Upper lobe of right lung (tissue), 1 donor: ENCODE results near the gene LRRC74A. TPM values are rescaled to one million over a fixed set of nuclear protein-coding genes. Genes with fewer than 3 reads are reported as not detected.
"Not testable (repeated sequence)": the region's sequence is repeated elsewhere in the genome, so short reads cannot be mapped to it uniquely, and the experiment has no call there.

ENCODE experiments used
- ATAC-seq: fragments of 200-7000 bp; cut with Tn5 transposase; one replicate; pipeline ENCODE4 v1.9.1; 2020; ENCODE audit warnings: mild to moderate bottlenecking, moderate library complexity
- DNase-seq: peaks from one replicate; pipeline ENCODE4 v3.0.0-alpha.2; 2020
- H3K27ac ChIP-seq: fragments of 200-600 bp; one replicate; pipeline ENCODE4 v1.8.0; 2022
- H3K27me3 ChIP-seq: fragments of 200-600 bp; one replicate; pipeline ENCODE4 v1.8.0; 2022; ENCODE audit warnings: mild to moderate bottlenecking
- H3K36me3 ChIP-seq: fragments of 200-600 bp; one replicate; pipeline ENCODE4 v1.8.0; 2022
- H3K4me1 ChIP-seq: fragments of 200-600 bp; one replicate; pipeline ENCODE4 v1.8.0; 2022
- H3K4me3 ChIP-seq: fragments of 200-600 bp; one replicate; pipeline ENCODE4 v1.8.0; 2022; ENCODE audit warnings: mild to moderate bottlenecking
- H3K9me3 ChIP-seq: fragments of 200-600 bp; one replicate; pipeline ENCODE4 v1.8.0; 2022
- intact Hi-C: fragments of 100-400 bp; cut with DNase I; formaldehyde crosslinking; loops from one replicate; pipeline ENCODE4 v1.11.0; 2022
- total RNA-seq: library from RNA; stranded (reverse); fragmentation: NEBNext Ultra II Directional; extraction: Animal tissue kit (Norgen Biotek cat#: 25700); gene quantifications from one replicate; pipeline ENCODE4 v1.2.1, GENCODE V29; 2021
- TF ChIP-seq, protein P1 (sequence below): fragments of 200-600 bp; IDR thresholded peaks from one replicate; pipeline ENCODE4 v1.8.0; 2022; ENCODE audit warnings: antibody characterized with exemption
- donor health status: DM: no; HTN: yes; CAD: no; lungs with severe emphysema.

Gene LRRC74A
- total RNA-seq, 1 donor from 2014 or later: not detected

GRCh38 chr14:76908834-76909233 lies 82.6 kb downstream of the LRRC74A start:
- intact Hi-C loops: no loop called here
- Histone ChIP-seq H3K27ac (no peak overlapping the region), H3K27me3 (no peaks in the 10 kb centered on the region), H3K9me3 (no peaks in the 10 kb centered on the region), H3K36me3 (no peaks in the 10 kb centered on the region), H3K4me3 (no peak overlapping the region), H3K4me1 (peaks cover 34% of the 10 kb centered on the region)
- TF ChIP-seq, protein P1, sequence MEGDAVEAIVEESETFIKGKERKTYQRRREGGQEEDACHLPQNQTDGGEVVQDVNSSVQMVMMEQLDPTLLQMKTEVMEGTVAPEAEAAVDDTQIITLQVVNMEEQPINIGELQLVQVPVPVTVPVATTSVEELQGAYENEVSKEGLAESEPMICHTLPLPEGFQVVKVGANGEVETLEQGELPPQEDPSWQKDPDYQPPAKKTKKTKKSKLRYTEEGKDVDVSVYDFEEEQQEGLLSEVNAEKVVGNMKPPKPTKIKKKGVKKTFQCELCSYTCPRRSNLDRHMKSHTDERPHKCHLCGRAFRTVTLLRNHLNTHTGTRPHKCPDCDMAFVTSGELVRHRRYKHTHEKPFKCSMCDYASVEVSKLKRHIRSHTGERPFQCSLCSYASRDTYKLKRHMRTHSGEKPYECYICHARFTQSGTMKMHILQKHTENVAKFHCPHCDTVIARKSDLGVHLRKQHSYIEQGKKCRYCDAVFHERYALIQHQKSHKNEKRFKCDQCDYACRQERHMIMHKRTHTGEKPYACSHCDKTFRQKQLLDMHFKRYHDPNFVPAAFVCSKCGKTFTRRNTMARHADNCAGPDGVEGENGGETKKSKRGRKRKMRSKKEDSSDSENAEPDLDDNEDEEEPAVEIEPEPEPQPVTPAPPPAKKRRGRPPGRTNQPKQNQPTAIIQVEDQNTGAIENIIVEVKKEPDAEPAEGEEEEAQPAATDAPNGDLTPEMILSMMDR: no peak
- DNase-seq: no peak
- ATAC-seq: peak; percentile 68

- ATAC-seq: peak; percentile 35
- Histone ChIP-seq H3K4me1 (peaks cover 35% of the 10 kb centered on the region), H3K4me3 (no peak overlapping the region), H3K36me3 (no peaks in the 10 kb centered on the region), H3K9me3 (no peaks in the 10 kb centered on the region), H3K27ac (no peak overlapping the region), H3K27me3 (no peaks in the 10 kb centered on the region)
- intact Hi-C loops: no loop called here
- DNase-seq: no peak
- TF ChIP-seq, protein P1: no peak
Observed at GRCh38 chr14:76909266-76909665, 83.1 kb downstream of the LRRC74A start.

DNA sequence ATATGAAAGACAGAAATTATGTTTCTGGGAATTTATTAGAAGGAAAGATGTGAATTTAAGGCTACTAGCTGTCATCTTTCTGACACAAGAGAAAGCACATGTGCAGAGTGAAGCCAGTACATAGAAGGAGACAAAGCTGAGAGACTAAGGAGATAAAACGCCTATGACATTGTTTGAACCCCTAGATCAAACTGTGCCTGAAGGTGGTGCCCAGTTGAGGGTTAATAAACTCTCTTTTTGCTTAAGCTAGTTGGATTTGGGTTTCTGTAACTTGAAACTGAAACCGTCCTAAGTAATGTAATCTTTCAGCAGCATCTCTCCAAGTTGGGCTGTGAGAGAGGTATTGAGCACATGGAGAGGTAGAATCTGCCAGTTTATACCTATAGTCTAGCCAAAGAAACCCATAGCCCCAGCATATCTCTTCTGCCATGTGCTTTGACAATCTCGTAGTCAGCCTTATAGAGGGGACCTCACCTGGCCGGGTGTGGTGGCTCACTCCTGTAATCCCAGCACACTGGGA lies 84.2 kb downstream of the LRRC74A start:
- Histone ChIP-seq H3K27me3 (no peaks in the 10 kb centered on the region), H3K4me1 (peaks cover 24% of the 10 kb centered on the region), H3K9me3 (no peaks in the 10 kb centered on the region), H3K36me3 (no peaks in the 10 kb centered on the region), H3K4me3 (no peak overlapping the region), H3K27ac (no peak overlapping the region)
- intact Hi-C loops: loop anchor here (5.0 to 10.0 kb wide), 2 partner anchors 114 to 142 kb away; partner anchors contain the start of gene IRF2BPL
- ATAC-seq (no peak), DNase-seq (no peak)
- TF ChIP-seq, protein P1: no peak

DNA sequence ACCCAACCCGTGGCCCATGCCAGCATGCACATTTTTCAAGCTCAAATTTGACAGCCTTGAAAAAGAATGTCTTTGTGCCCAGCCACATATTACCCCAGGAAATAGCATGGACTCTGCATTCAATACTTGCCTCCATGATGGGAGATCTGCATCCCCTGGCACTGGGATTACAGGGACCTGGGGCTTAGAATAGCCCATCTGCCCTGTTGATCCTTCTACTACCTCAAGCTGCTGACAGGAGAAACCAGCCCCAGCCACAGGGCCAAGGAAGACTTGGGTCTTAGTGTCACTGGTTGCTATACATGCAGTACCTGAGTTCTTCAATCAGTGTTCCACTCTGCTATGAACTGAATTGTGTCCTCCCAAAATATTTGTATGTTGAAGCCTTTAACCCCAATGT lies 85.3 kb downstream of the LRRC74A start:
- intact Hi-C loops: loop anchor here (5.0 to 10.0 kb wide), 2 partner anchors 113 to 141 kb away; partner anchors contain the start of gene IRF2BPL
- TF ChIP-seq, protein P1: no peak
- H3K27me3 ChIP-seq: no peaks in the 10 kb centered on the region
- no peak overlapping the region for H3K4me3 ChIP-seq
- H3K4me1 ChIP-seq: peaks cover 21% of the 10 kb centered on the region
- ATAC-seq: no peak
- DNase-seq: no peak
- no peaks in the 10 kb centered on the region for H3K36me3 ChIP-seq
- H3K9me3 ChIP-seq: no peaks in the 10 kb centered on the region
- no peak overlapping the region for H3K27ac ChIP-seq

- ATAC-seq, DNase-seq, H3K27me3 ChIP-seq, H3K4me3 ChIP-seq, H3K27ac ChIP-seq, H3K9me3 ChIP-seq, H3K36me3 ChIP-seq: not testable (repeated sequence)
- H3K4me1 ChIP-seq: peaks cover 39% of the 10 kb centered on the region
- intact Hi-C loops: loop anchor here (5.0 to 10.0 kb wide), 2 partner anchors 110 to 138 kb away; partner anchors contain the start of gene IRF2BPL
Observed at GRCh38 chr14:76914533-76915081, 88.4 kb downstream of the LRRC74A start.

- peaks cover 51% of the 10 kb centered on the region for H3K4me1 ChIP-seq
- intact Hi-C loops: loop anchor here (10.0 kb wide), 1 partner anchor 109 kb away; the partner anchor contains the start of gene IRF2BPL
- H3K4me3 ChIP-seq: no peak overlapping the region
- H3K9me3 ChIP-seq: no peaks in the 10 kb centered on the region
- H3K27ac ChIP-seq: no peak overlapping the region
- no peak for DNase-seq
- ATAC-seq: no peak
- TF ChIP-seq, protein P1: no peak
- no peaks in the 10 kb centered on the region for H3K36me3 ChIP-seq
- no peaks in the 10 kb centered on the region for H3K27me3 ChIP-seq
Observed at GRCh38 chr14:76916040-76916715, 90.0 kb downstream of the LRRC74A start.
